ENCODE results near the gene MYH11.

- TF ChIP-seq CTCF (IDR thresholded peaks at IDR 0.05): no peak
- no peak for TF ChIP-seq POLR2A (IDR thresholded peaks at IDR 0.05)
These were observed 71.3 kb downstream of the MYH11 start for GRCh38 chr16:15785386-15786059.
